Measurements from ENCODE around the gene TMEM109.

- TF ChIP-seq CTCF (IDR thresholded peaks at IDR 0.05) (no peak), EP300 (IDR thresholded peaks at IDR 0.05) (no peak), POLR2A (IDR thresholded peaks at IDR 0.05) (no peak), POLR2AphosphoS5 (IDR thresholded peaks at IDR 0.05) (no peak)
These were observed 54.3 kb downstream of the TMEM109 start for GRCh38 chr11:60968223-60968622.
